Hematopoietic multipotent progenitor cell treated with erythropoietin and hydrocortisone succinate and interleukin-3 and kit ligand, for 17 days (in vitro differentiated cells): ENCODE results near the gene NFATC3.

Source experiments
- DNase-seq: peaks from one replicate; pipeline ENCODE4 v3.0.0-alpha.2; 2015; ENCODE audit warnings: low spot score

Gene NFATC3

DNA sequence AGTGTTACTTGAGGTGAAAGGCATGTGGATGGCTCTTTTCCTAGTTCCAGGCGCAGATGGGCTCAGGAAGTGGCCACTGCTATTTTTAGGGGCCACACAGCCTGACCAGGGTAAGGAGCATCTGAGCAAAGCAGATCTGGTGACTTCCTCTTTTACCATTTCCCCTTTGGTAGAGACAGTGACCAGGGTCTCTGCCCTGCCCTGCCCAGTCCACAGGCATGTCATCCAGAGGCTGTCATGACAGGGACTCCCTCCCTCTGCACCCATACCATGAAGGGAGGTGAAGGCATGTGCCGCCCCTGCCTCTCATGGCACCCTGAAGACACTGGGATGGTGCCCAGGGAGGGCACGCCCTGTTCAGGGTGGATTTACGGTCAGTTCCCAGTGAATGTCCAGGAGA is 162.2 kb downstream of the NFATC3 start:
- no peak for DNase-seq

DNA sequence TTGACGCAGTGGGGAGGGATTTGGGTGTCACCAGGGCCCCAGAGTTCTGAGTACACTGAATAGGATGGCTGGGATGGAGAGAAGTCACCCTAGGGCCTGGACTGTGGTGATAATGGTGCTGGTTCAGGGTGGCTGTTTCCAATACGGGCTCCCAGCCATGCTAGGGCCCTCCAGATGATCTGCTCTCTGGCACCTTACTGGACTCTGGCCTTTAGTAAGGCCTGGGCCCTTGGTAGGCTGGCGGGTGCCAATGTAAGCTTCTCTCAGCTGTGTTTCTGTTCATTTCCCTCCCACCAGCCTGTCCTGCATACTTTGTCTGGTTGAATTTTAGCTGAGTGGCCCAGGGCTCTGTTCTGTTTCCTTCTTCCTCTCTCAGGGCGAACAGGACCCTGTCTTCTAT is 162.8 kb downstream of the NFATC3 start:
- DNase-seq, result no peak

- DNase-seq, result no peak
Measured at GRCh38 chr16:68249371-68249770, 164.2 kb downstream of the NFATC3 start.

DNA sequence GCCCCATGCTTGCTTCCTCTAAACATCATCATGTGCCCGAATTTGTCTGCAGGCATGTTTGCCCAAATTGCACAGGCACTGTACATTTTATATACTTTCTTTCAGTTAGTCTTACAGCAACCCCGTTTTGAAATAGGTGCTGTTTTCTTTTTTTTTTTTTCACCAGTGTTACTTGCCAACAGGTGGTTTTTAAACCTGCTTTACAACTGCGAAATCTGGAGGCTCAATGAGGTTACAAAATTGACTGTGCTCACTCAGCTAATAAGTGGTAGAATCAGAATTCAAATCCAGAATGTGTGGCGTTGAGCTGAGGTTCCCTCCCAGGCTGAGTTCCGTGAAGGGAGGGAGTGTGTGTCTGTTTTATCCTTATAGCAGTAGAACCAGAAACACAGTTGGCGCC is 165.8 kb downstream of the NFATC3 start:
- DNase-seq, result no peak

DNA sequence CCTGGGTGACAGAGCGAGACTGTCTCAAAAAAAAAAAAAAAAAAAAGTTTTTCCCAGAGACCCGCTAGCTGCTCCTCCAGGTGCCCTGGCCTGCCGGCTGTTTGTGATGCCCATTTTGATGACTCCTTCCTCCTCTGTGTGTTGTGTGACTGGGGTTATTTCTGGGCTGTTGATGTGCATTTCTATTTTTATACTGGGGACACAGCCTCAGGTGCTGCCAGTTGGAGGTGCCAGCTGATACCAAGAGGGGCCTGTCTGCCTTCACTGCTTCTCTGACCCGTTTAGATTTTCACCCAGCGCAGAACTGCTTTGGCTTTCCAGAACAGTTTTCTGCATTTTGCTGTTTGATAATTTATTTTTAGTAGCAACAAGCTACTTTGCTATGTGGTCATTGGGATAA is 166.7 kb downstream of the NFATC3 start:
- DNase-seq, result no peak

- no peak for DNase-seq
Measured at GRCh38 chr16:68252383-68252782, 167.2 kb downstream of the NFATC3 start.

- DNase-seq, result no peak
Measured at GRCh38 chr16:68253721-68254120, 168.6 kb downstream of the NFATC3 start.

DNA sequence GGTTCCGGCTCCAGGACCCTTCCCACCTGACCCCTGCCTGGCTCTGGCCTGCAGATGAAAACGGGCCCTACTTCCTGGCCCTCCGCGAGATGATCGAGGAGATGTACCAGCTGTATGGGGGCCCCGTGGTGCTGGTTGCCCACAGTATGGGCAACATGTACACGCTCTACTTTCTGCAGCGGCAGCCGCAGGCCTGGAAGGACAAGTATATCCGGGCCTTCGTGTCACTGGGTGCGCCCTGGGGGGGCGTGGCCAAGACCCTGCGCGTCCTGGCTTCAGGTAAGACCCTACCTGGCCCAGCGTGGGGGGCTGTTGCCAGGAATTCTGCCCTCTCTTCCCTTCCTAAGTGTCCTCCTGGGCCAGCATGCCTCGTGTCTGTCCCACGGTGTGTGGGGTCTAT is 170.5 kb downstream of the NFATC3 start:
- no peak for DNase-seq

- no peak for DNase-seq
Measured at GRCh38 chr16:68257251-68257905, 172.2 kb downstream of the NFATC3 start.

- no peak for DNase-seq
Measured at GRCh38 chr16:68257906-68258800, 173.0 kb downstream of the NFATC3 start.

DNA sequence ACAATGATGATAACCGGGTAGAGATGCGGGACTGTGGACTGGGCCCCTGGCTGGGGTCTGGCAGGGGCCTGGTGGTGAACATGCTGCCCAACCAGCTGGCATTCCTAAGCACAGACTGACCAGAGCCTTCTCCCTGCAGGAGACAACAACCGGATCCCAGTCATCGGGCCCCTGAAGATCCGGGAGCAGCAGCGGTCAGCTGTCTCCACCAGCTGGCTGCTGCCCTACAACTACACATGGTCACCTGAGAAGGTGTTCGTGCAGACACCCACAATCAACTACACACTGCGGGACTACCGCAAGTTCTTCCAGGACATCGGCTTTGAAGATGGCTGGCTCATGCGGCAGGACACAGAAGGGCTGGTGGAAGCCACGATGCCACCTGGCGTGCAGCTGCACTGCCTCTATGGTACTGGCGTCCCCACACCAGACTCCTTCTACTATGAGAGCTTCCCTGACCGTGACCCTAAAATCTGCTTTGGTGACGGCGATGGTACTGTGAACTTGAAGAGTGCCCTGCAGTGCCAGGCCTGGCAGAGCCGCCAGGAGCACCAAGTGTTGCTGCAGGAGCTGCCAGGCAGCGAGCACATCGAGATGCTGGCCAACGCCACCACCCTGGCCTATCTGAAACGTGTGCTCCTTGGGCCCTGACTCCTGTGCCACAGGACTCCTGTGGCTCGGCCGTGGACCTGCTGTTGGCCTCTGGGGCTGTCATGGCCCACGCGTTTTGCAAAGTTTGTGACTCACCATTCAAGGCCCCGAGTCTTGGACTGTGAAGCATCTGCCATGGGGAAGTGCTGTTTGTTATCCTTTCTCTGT is 174.0 kb downstream of the NFATC3 start:
- no peak for DNase-seq

GRCh38 chr16:68263559-68264127 is 178.5 kb downstream of the NFATC3 start:
- no peak for DNase-seq

GRCh38 chr16:68264128-68265077 is 179.2 kb downstream of the NFATC3 start, which contains the start of gene SLC7A6:
Gene SLC7A6 (plus strand): TSS chr16:68264526. CDS start chr16:68274727, 10,201 bp downstream.
- peak; percentile 89 for DNase-seq

DNA sequence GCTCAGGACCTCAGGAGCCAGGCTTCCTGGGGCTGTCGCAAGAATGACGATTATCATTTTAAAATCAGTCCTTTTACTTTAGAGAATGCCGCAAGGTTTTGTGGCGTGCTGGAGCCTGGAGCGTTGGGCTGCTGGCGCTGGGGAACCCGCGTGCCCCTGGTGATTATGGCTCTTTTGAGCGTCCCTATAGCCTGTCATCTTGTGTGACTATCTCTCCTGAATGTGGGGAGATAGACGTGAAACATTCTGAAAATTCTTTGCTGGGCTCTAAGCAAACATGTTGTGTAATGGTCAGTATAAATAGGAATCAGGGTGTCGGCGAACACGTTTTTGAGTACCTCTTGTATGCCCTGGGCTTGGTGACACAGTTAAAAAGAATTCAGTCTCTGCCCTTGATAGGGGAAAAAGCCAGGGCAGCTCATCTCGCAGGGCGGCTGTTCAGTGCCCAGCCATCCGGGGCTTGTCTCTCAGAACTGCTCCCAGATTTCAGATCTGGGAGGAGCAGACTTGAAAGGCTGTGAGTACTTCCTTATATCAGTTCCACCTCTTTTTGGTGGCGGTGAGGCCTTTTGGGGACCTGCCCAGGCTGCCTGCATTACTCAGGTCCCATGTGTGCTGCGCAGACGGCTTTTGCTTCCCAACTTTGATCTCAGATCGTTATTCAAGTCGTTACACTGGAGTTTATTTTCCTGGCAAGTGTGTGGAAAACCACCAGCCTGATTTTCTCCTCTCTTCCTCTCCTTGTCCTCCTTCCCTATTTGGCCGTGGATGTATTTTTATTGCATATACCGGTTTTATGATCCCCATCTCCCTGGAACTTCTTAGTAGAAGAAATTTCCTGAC is 180.1 kb downstream of the NFATC3 start:
- no peak for DNase-seq

DNA sequence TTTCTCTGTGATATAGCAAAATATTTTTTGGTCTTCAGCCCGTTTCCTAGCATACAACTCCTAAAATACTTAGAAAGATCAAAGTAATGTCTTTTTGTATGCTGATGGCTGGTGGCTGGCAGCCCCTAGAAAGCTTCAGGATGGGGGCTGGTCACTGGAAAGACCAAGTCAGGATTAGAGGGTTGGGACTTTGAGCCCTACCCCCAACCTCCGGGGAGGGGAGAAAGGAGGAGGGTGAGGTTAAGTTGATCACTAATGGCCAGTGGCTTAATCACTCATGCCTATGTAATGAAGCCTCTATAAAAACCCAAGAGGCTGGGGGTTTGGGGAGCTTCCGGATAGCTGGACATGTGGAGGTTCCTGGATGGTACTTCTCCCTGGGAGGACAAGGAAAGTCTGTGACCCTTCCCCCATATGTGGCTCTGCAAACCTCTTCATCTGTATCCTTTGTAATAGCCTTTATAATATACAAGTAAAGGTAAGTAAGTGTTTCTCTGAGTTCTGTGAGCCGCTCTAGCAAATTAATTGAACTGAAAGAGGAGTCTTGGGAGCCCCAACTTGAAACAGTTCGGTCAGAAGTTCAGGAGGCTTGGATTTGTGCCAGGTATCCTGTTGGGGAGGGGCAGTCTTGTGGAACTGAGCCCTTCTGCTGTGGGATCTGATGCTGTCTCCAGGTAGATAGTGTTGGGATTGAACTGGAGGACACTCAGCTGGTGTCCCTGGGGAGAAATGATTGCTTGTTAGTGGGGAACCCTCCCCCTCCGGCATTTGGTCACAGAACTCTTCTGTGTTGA is 182.6 kb downstream of the NFATC3 start:
- no peak for DNase-seq

- no peak for DNase-seq
Measured at GRCh38 chr16:68269793-68270192, 184.6 kb downstream of the NFATC3 start.

GRCh38 chr16:68270353-68270752 is 185.2 kb downstream of the NFATC3 start:
- no peak for DNase-seq

- DNase-seq, result no peak
Measured at GRCh38 chr16:68272507-68273209, 187.5 kb downstream of the NFATC3 start.

- DNase-seq, result no peak
Measured at GRCh38 chr16:68273459-68273858, 188.3 kb downstream of the NFATC3 start.
